Measurements from ENCODE around the gene KHSRP.
"Not testable (repeated sequence)": the region's sequence is repeated elsewhere in the genome, so short reads cannot be mapped to it uniquely, and the experiment has no call there.

Gene KHSRP

GRCh38 chr19:6433165-6433564 lies 8.6 kb upstream of the KHSRP start:
- H3K9ac ChIP-seq (ENCODE audit: insufficient read length, low read depth), result no peak overlapping the region
- H3K4me1 ChIP-seq (ENCODE audit: insufficient read depth, insufficient read length), result no peaks in the 10 kb centered on the region
- H3K4me3 ChIP-seq (ENCODE audit: insufficient read length, low read depth), result no peak overlapping the region
- no peak for DNase-seq (ENCODE audit: low read depth, low spot score)
- H3K9me3 ChIP-seq (ENCODE audit: insufficient read depth, low read length), result no peaks in the 10 kb centered on the region
- H3K27me3 ChIP-seq (ENCODE audit: insufficient read depth, insufficient read length), result no peaks in the 10 kb centered on the region
- no peaks in the 10 kb centered on the region for H3K36me3 ChIP-seq (ENCODE audit: insufficient read depth, insufficient read length, low read length)
- TF ChIP-seq SUZ12 (IDR thresholded peaks at IDR 0.05; ENCODE audit: extremely low read depth, insufficient read depth, insufficient read length) (no peak), YY1 (IDR thresholded peaks at IDR 0.05; ENCODE audit: insufficient read depth, insufficient read length) (no peak)

- DNase-seq (ENCODE audit: low read depth, low spot score), result no peak
- Histone ChIP-seq H3K4me3 (ENCODE audit: insufficient read length, low read depth) (no peak overlapping the region), H3K27me3 (ENCODE audit: insufficient read depth, insufficient read length) (no peaks in the 10 kb centered on the region), H3K4me1 (ENCODE audit: insufficient read depth, insufficient read length) (no peaks in the 10 kb centered on the region), H3K36me3 (ENCODE audit: insufficient read depth, insufficient read length, low read length) (no peaks in the 10 kb centered on the region), H3K9me3 (ENCODE audit: insufficient read depth, low read length) (no peaks in the 10 kb centered on the region), H3K9ac (ENCODE audit: insufficient read length, low read depth) (no peak overlapping the region)
- TF ChIP-seq ZNF274 (IDR thresholded peaks at IDR 0.05; ENCODE audit: low read depth, low read length), result no peak
- TF ChIP-seq SUZ12 (IDR thresholded peaks at IDR 0.05; ENCODE audit: extremely low read depth, insufficient read depth, insufficient read length), result no peak
- TF ChIP-seq YY1 (IDR thresholded peaks at IDR 0.05; ENCODE audit: insufficient read depth, insufficient read length), result no peak
Observed at GRCh38 chr19:6431891-6432290, 7.3 kb upstream of the KHSRP start.

GRCh38 chr19:6429419-6430221 lies 5.0 kb upstream of the KHSRP start:
- no peak overlapping the region for H3K4me3 ChIP-seq (ENCODE audit: insufficient read length, low read depth)

GRCh38 chr19:6428692-6429418 lies 4.2 kb upstream of the KHSRP start:
- not testable (repeated sequence) for H3K9ac ChIP-seq (ENCODE audit: insufficient read length, low read depth)

More at GRCh38 chr19:6429419-6430221, 5.0 kb upstream of the KHSRP start:
- Histone ChIP-seq H3K9ac (ENCODE audit: insufficient read length, low read depth) (no peak overlapping the region), H3K36me3 (ENCODE audit: insufficient read depth, insufficient read length, low read length) (no peaks in the 10 kb centered on the region), H3K27me3 (ENCODE audit: insufficient read depth, insufficient read length) (no peaks in the 10 kb centered on the region), H3K4me1 (ENCODE audit: insufficient read depth, insufficient read length) (peaks cover 2% of the 10 kb centered on the region), H3K9me3 (ENCODE audit: insufficient read depth, low read length) (peaks cover 10% of the 10 kb centered on the region; the same call in 1 of the 2 replicates)
- TF ChIP-seq ZNF274 (IDR thresholded peaks at IDR 0.05; ENCODE audit: low read depth, low read length), result no peak
- no peak for TF ChIP-seq YY1 (IDR thresholded peaks at IDR 0.05; ENCODE audit: insufficient read depth, insufficient read length)
- TF ChIP-seq SUZ12 (IDR thresholded peaks at IDR 0.05; ENCODE audit: extremely low read depth, insufficient read depth, insufficient read length), result no peak
- no peak for DNase-seq (ENCODE audit: low read depth, low spot score)

GRCh38 chr19:6427131-6427530 lies 2.5 kb upstream of the KHSRP start:
- no peaks in the 10 kb centered on the region for H3K27me3 ChIP-seq (ENCODE audit: insufficient read depth, insufficient read length)
- peaks cover 13% of the 10 kb centered on the region for H3K36me3 ChIP-seq (ENCODE audit: insufficient read depth, insufficient read length, low read length)
- no peak overlapping the region for H3K9ac ChIP-seq (ENCODE audit: insufficient read length, low read depth)
- H3K4me3 ChIP-seq (ENCODE audit: insufficient read length, low read depth), result no peak overlapping the region
- peaks cover 10% of the 10 kb centered on the region; the same call in 1 of the 2 replicates for H3K9me3 ChIP-seq (ENCODE audit: insufficient read depth, low read length)
- TF ChIP-seq YY1 (IDR thresholded peaks at IDR 0.05; ENCODE audit: insufficient read depth, insufficient read length) (no peak), ZNF274 (IDR thresholded peaks at IDR 0.05; ENCODE audit: low read depth, low read length) (no peak)
- no peak for DNase-seq (ENCODE audit: low read depth, low spot score)
- H3K4me1 ChIP-seq (ENCODE audit: insufficient read depth, insufficient read length), result peaks cover 7% of the 10 kb centered on the region

More at GRCh38 chr19:6428692-6429418, 4.2 kb upstream of the KHSRP start:
- H3K9me3 ChIP-seq (ENCODE audit: insufficient read depth, low read length); H3K27me3 ChIP-seq (ENCODE audit: insufficient read depth, insufficient read length); DNase-seq (ENCODE audit: low read depth, low spot score); H3K36me3 ChIP-seq (ENCODE audit: insufficient read depth, insufficient read length, low read length); H3K4me1 ChIP-seq (ENCODE audit: insufficient read depth, insufficient read length); H3K4me3 ChIP-seq (ENCODE audit: insufficient read length, low read depth): not testable (repeated sequence)

GRCh38 chr19:6425732-6426620 lies 1.4 kb upstream of the KHSRP start:
- H3K9ac ChIP-seq (ENCODE audit: insufficient read length, low read depth), result no peak overlapping the region
- peaks cover 10% of the 10 kb centered on the region; the same call in 1 of the 2 replicates for H3K9me3 ChIP-seq (ENCODE audit: insufficient read depth, low read length)
- no peak for TF ChIP-seq YY1 (IDR thresholded peaks at IDR 0.05; ENCODE audit: insufficient read depth, insufficient read length)
- no peak for TF ChIP-seq ZNF274 (IDR thresholded peaks at IDR 0.05; ENCODE audit: low read depth, low read length)
- no peak for TF ChIP-seq SUZ12 (IDR thresholded peaks at IDR 0.05; ENCODE audit: extremely low read depth, insufficient read depth, insufficient read length)
- peaks cover 25% of the 10 kb centered on the region for H3K36me3 ChIP-seq (ENCODE audit: insufficient read depth, insufficient read length, low read length)
- no peak for DNase-seq (ENCODE audit: low read depth, low spot score)
- H3K4me1 ChIP-seq (ENCODE audit: insufficient read depth, insufficient read length), result peaks cover 11% of the 10 kb centered on the region
- no peaks in the 10 kb centered on the region for H3K27me3 ChIP-seq (ENCODE audit: insufficient read depth, insufficient read length)
- H3K4me3 ChIP-seq (ENCODE audit: insufficient read length, low read depth), result no peak overlapping the region

Measured in NT2/D1 (cell line).